PC-9 (cell line): ENCODE measurements around the gene USF2.

Experiments used
- CTCF ChIP-seq: fragments of 200-600 bp; sonication (generic); conservative IDR thresholded peaks from 2 replicates; pipeline ENCODE4 v1.6.1; 2017; ENCODE audit warnings: mixed run types, antibody characterized with exemption, mild to moderate bottlenecking, moderate library complexity
- EZH2 ChIP-seq: fragments of 200-600 bp; sonication (generic); IDR thresholded peaks from 2 replicates; pipeline ENCODE4 v1.8.0; 2017; ENCODE audit warnings: antibody characterized with exemption, low read depth

- TF ChIP-seq CTCF, result no peak
- TF ChIP-seq EZH2, result no peak
These were observed 31.9 kb upstream of the USF2 start for GRCh38 chr19:35236638-35237400.
